HG02884 (cell line): Measurements from ENCODE around the gene NAV1.
"Not testable (repeated sequence)": the region's sequence is repeated elsewhere in the genome, so short reads cannot be mapped to it uniquely, and the experiment has no call there.

Experiments used
- ATAC-seq: cut with Tn5 transposase; IDR thresholded peaks from one replicate; pipeline ENCODE4 v1.9.1; 2021; ENCODE audit warnings: mild to moderate bottlenecking, moderate library complexity; ENCODE audit not compliant: unreplicated experiment

NAV1 gene

DNA sequence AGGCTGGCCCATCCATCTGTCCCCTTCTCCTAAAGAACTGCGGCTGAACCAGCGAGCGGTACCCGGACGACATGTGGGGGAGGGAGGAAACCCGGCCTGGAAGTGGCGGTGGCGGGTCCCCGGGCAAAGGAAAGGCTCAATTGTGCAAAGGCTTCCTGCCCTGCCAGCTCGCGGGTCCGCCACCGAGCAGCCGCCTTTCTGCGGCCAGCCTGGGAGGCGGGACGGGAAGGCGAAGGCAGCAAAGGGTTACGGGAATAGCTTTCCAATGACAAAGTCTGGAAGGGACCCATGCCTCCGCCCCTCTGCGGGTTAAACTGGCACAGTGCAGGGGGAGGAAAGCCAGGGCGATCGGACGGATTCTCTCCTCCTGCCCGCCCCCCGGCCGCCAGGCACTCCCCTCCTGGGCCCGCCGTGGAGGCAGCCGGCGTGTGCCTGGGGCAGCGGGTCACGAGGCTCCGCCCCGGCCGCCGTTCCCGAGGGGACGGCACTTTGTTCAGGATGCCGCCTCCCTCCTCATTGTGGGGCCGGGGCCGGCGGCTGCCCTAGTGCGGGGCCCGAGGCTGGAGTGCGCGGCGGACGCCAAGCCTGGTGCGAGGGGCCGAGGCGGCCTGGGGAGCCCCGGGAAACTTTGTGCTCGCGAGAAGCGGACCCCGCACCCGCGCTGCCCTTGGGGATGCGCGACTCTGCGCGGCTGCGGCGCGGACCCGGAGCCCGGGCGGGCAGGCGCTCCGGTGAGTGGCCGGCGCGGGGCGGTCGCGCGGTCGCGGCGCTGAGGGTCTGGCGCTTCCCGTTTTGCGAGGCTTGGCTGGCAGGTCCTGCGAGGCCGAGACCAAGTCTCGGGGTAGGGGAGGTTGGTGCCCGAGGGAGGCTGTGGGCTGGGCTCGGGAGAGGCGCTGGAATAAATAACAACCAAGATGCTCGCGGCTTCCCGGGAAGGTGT is at the start of gene NAV1:
Gene NAV1 (plus strand): TSS at position 516 of the 940 bp plus-strand sequence. CDS start 83,758 bp downstream, outside the sequence.
- ATAC-seq, result no peak

- no peak for ATAC-seq
Observed at GRCh38 chr1:201489643-201490261, 49.2 kb upstream of the NAV1 start.

- no peak for ATAC-seq
Observed at GRCh38 chr1:201490708-201491131, 48.2 kb upstream of the NAV1 start.

DNA sequence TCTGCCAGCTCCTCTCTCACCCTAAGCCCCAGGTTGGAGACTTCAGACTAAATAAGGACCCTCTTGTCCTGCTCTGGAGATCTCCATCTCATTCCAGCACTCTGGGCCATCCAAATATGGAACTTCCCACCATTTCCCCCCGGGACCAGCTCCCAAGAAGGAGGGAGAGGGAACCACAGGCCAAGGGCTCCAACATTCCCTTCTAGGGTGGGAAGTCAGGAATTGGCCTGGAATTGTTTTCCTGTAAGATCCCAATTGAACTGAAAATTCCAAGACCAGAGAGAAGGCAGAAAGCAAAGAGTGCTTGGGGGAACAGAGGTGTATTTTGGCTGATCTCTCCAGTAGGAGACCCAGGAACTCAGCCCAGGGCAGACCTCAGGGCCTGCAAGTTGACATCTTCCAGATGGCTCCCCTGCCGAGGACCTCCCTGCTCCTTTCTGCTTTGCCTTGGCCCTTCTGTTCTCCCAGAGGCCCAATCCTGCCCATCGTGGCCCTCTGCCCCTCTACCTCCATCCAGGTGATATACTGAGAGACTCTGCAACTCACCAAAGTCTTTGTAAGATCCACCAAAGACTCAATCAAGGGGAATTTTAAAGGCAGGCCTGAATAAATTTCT is 46.9 kb upstream of the NAV1 start:
- ATAC-seq, result no peak

- not testable (repeated sequence) for ATAC-seq
Observed at GRCh38 chr1:201493026-201493656, 45.8 kb upstream of the NAV1 start.

DNA sequence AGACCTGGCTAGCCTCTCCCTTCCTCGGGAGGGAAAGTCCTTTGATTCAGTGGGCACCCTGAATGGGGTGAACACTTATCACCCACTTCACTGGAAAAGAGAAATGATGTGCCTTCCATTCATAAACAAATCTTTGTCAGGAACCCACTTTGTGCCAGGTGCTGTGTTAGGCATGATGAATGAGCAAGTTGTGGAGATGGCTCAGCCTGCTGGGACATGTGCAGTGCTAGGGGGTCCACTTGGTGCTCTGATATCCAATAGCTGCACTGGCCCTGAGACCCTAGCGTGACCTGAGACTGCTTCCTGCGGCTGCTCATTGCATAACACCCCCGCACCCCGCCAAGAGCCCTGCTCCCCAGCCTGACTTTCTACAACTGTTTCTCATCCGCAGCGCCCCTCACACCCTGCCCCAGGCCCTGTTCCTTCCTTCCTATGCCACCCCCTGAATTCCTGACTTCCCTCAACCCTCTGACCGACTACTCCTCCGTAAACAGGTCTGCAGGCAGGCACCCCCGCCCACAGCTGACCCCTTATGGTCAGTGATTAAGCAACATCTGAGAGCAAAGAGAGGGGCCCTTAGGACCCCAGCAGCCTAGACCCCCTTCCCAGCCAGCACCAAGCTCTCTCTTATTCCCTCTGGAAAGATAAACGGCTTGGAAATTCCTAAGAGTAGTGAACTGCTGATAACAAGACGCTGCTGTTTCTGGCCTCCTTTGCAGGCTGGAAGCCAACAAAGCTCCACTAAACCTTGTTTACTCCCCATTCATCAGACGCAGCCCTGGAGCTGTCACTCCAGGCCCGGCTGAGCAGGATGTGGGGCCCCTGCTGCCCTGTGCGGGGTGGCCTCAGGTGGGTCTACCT is 44.9 kb upstream of the NAV1 start:
- ATAC-seq, result no peak

DNA sequence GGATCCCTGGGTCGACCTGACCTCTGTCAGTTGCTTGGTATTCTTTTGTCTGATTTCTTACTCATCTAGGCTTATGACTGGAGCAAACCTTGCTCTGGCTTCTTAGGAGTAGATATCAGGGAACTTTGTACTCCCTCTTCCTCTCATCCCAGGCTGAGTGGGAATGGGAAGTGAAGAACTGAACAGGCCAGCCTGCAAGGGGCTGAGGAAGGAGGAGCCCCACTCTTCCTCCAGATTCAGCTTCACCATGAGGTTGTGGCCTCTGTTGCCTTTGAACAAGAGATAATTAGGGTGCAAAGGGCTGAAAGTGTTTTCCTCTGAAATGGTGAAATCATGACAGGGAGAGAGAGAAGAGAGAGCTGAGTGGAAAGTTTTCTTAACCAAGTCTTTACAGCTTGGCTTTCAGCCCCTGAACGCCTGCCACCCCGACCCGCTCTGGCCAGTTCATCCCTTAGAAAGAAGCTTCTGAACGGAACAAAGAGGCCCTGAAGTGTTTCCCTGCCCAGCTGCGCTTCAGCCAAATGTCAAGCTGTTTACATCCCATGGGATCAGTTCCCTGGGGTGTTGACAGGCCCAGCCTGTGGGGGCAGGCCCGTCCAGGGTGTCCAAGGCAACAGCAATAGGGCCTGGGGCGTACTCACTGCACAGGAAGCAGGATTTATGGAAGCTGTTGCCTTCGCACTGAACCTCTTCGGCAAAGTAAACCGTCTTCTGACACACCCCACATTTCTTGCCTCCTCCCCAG is 43.2 kb upstream of the NAV1 start:
- no peak for ATAC-seq

- no peak for ATAC-seq
Observed at GRCh38 chr1:201496296-201496690, 42.6 kb upstream of the NAV1 start.

GRCh38 chr1:201497935-201498509 is 40.9 kb upstream of the NAV1 start:
- no peak for ATAC-seq

- ATAC-seq, result no peak
Observed at GRCh38 chr1:201498621-201499020, 40.3 kb upstream of the NAV1 start.

DNA sequence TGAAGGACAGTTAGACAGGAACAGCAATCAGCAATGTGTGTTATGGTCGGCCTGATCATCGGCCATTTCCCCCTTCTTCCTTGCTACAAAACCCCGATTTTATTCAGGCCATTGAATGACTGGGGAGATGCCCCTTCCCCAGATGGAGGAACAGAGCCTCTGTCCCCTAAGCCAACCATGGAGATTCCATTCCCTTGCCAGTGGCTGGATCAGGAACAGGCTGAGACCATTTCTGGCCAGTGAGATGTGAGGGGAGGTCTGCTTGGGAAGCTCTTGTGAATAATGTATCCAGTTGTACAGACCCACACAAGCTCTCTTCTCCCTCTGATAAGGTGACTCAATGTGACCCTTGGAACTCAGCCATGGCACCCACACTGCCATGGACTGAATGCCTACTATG is 39.7 kb upstream of the NAV1 start:
- ATAC-seq, result no peak

GRCh38 chr1:201499795-201500669 is 38.9 kb upstream of the NAV1 start:
- ATAC-seq, result no peak

GRCh38 chr1:201500670-201501120 is 38.2 kb upstream of the NAV1 start:
- ATAC-seq, result no peak

DNA sequence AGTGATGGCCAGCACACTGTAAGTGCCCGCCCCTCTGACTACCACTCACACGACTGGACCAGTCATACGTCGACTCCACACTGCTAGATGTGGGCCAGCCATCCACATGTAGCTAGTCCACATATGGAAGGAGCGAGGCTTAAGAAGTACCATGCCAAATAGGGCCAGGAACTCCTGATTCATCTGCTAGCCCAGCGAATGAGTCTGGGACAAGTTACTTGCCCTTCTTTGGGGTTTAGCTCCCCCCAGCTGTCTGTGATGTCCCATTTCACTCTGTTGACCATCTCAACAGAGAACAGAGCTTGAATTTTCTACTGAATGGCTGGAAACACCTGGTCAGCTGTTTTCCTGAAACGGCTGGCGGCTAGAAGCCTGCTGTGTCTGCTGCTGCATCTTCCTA is 37.8 kb upstream of the NAV1 start:
- ATAC-seq, result no peak

- no peak for ATAC-seq
Observed at GRCh38 chr1:201501812-201502510, 37.0 kb upstream of the NAV1 start.

- ATAC-seq, result no peak
Observed at GRCh38 chr1:201502511-201502857, 36.4 kb upstream of the NAV1 start.

GRCh38 chr1:201503397-201504176 is 35.3 kb upstream of the NAV1 start:
- no peak for ATAC-seq
